ENCODE data around the gene SCAMP4.

The SCAMP4 gene

GRCh38 chr19:1936916-1937610, 31.9 kb downstream of the SCAMP4 start:
- DNase-seq (ENCODE audit: low read depth in 1 of 2, low spot score in 1 of 2) = no peak

GRCh38 chr19:1938071-1938470, 32.9 kb downstream of the SCAMP4 start:
- DNase-seq (ENCODE audit: low read depth in 1 of 2, low spot score in 1 of 2) = no peak

- no peak for DNase-seq (ENCODE audit: low read depth in 1 of 2, low spot score in 1 of 2)
These were observed 36.2 kb downstream of the SCAMP4 start, which contains the start of gene CSNK1G2 for GRCh38 chr19:1941146-1942077. TSS of gene CSNK1G2 (plus strand) at chr19:1941172. CDS start at chr19:1969773, 28,601 bp downstream.

GRCh38 chr19:1942078-1942933, 37.1 kb downstream of the SCAMP4 start:
- DNase-seq (ENCODE audit: low read depth in 1 of 2, low spot score in 1 of 2) = peak; percentile 32 to 60

GRCh38 chr19:1942934-1943555, 37.8 kb downstream of the SCAMP4 start:
- no peak for DNase-seq (ENCODE audit: low read depth in 1 of 2, low spot score in 1 of 2)

GRCh38 chr19:1943661-1944087, 38.5 kb downstream of the SCAMP4 start:
- no peak for DNase-seq (ENCODE audit: low read depth in 1 of 2, low spot score in 1 of 2)

- DNase-seq (ENCODE audit: low read depth in 1 of 2, low spot score in 1 of 2) = no peak
These were observed 39.1 kb downstream of the SCAMP4 start for GRCh38 chr19:1944088-1944915.

GRCh38 chr19:1944916-1945561, 39.8 kb downstream of the SCAMP4 start:
- no peak for DNase-seq (ENCODE audit: low read depth in 1 of 2, low spot score in 1 of 2)

- no peak for DNase-seq (ENCODE audit: low read depth in 1 of 2, low spot score in 1 of 2)
These were observed 40.7 kb downstream of the SCAMP4 start for GRCh38 chr19:1945899-1946298.

GRCh38 chr19:1947651-1948209, 42.5 kb downstream of the SCAMP4 start:
- no peak for DNase-seq (ENCODE audit: low read depth in 1 of 2, low spot score in 1 of 2)

- no peak for DNase-seq (ENCODE audit: low read depth in 1 of 2, low spot score in 1 of 2)
These were observed 44.3 kb downstream of the SCAMP4 start for GRCh38 chr19:1949304-1950101.

GRCh38 chr19:1950640-1951039, 45.4 kb downstream of the SCAMP4 start:
- DNase-seq (ENCODE audit: low read depth in 1 of 2, low spot score in 1 of 2) = no peak

GRCh38 chr19:1952635-1953034, 47.4 kb downstream of the SCAMP4 start:
- DNase-seq (ENCODE audit: low read depth in 1 of 2, low spot score in 1 of 2) = no peak

- DNase-seq (ENCODE audit: low read depth in 1 of 2, low spot score in 1 of 2) = no peak
These were observed 47.8 kb downstream of the SCAMP4 start for GRCh38 chr19:1953037-1953436.

GRCh38 chr19:1953441-1954094, 48.4 kb downstream of the SCAMP4 start:
- DNase-seq (ENCODE audit: low read depth in 1 of 2, low spot score in 1 of 2) = no peak

GRCh38 chr19:1954532-1954933, 49.3 kb downstream of the SCAMP4 start:
- no peak for DNase-seq (ENCODE audit: low read depth in 1 of 2, low spot score in 1 of 2)

Data from activated CD4-positive, alpha-beta T cell treated with anti-CD3 and anti-CD28 coated beads, Interleukin-2, amount 50 U/mL, for 24 hours (primary cell).